ENCODE data around the gene LIG4.
"Not testable (repeated sequence)": the region's sequence is repeated elsewhere in the genome, so short reads cannot be mapped to it uniquely, and the experiment has no call there.

Gene LIG4

DNA sequence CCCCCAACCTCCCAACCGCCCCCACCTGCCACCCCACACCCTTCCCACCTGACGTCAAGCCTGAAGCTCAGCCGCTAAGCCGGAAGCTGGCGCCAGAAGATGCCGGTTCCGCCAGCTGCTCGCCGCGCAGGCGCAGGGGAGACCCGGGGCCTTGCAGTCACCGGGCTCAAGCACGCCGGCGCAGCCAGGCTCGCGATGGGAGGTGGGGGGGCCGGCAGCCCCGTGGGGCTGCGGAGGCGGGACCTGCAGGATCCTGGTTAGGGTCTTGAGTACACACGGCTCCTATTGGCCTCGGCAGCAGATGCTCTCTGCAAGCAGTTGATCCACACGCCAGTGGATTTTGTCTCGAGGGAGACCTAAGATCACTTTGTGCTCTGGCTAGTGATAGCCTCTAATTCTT, at the start of gene LIG4:
Gene LIG4, minus strand, starts transcription at position 101 of the 400 bp plus-strand sequence. CDS start 4,268 bp downstream, outside the sequence.
- peak; percentile 90 for DNase-seq

DNA sequence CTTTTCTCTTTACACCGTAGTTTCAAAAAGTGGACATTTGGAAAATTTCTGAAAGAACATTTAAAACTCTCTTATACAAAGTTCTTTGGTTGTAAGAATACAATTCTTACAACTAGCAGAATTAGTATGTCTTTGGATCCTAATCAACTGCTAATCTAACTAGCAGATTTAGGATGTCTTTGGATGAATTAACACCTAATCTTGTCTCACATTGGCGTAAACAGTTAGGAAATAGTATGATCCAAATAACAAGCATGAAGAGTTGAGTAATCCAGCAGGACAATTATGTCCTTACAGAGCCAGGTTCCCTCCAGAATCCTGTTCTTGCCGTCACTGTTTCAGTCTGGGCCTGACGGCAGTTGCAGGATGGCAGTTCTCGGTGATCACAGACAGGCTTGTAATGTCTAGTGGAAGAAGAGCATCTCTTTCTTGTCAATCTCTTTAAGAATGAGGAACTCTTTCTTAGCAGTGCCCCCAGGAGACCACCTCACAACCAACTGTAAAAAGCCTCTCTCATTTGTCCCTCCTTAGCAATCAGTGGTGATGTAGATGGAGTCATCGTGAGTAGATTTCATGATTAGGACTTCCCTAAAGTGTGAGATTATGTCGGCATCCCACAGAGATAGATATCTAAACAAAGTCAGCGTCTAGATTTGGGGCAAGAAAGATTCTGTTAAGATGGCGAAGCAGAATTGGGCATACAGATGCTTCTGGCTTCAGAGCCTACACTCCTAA, 48.5 kb upstream of the LIG4 start:
- no peak for DNase-seq

DNA sequence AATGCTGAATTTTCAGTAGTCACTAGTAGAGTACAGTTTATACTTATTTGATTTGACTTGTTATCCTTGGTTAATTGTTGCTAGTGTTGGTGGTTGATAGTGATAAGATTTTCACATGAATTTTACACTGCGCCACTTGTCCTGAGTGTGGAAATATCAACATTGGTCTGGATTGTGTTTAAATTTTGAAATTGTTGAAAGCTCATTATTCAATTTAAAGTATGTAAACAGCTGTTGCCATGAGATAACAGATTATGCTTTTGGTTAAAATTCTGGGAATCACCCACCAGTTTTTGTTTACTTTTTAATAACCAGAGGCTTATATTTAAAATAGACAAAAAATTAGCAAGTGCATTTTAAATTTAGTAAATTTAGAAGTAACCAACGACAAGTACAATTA, 41.9 kb upstream of the LIG4 start:
- no peak for DNase-seq

DNA sequence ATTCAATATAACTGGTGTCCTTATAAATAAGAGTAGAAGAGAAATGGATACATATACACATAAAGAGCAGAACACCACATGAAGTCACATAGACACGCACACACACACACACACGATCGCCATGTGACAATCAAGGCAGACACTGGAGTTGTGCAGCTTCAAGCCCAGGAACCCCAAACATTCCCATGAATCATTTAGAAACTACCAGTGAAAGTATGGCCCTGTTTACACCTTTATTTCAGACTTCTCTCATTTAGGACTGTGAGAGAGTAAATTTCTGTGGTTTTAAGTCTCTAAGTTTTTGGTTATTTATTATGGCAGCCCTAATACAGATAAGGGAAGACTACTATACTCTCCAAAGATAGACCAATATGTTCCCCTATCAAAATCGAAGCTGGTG, 33.8 kb upstream of the LIG4 start:
- no peak for DNase-seq

DNA sequence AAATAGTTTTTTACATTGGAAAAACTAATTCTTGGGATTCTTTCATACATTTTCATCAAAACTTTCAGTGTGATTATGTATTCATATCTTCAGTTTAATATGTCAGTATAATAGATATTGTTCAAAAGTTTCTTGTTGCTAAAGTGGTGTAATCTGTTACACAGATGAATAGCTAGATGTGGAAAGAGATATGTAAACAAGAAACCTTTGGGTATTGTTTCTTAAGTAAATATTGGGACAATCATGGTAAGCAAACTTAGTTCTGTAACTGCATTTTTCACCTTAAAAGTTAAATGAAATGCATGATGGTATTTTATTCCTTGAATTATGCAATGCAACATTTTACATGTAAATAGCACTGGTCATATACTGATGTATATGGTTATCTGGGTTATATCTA, 15.0 kb upstream of the LIG4 start:
- no peak for DNase-seq

DNA sequence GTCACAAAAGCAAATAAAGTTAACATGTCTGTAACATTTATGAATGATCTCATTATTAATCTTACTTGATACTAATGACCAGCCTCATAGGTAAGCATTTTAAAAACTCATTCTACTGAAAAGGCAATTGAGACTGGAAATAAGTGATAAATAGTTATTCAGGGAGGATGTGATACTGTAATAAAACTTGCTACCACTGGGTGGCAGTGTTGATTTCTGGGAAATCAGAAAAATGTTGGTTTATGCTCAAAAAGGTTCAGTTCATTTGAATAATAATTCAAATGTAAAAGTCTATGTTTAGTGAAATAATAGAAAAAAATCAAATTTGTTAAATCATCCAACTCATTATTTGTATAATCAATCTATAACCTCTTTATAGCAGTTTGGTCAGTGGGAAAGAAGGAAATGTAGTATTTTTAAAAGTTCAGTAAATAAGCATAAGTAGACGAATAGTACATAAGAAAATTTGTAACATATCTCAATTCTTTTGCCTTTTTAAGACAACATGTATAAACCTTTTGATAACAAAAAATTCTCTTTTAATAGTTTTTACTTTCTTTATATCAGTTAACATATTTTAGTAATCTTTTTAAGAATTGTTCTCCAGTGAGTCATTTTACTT, 12.4 kb upstream of the LIG4 start:
- DNase-seq = no peak

DNA sequence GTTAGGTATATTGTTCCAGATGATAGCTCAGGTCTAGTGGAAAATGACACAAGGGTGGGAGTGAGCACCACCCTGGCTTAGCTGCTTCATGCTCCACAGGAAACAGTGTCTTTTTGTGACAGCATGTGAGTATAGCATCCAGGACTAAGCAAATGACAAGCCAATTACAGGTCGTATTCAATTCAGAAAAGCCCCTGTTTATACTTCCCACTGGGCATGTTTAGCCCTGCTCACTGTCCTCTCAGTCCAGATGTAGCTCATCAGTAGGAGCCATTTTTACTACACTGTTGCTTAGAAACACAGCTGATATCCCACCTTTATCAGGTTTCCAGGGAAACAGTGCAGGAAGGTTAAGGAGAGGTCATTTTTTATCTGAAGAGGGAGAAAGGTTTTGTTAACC, 10.8 kb upstream of the LIG4 start:
- no peak for DNase-seq

DNA sequence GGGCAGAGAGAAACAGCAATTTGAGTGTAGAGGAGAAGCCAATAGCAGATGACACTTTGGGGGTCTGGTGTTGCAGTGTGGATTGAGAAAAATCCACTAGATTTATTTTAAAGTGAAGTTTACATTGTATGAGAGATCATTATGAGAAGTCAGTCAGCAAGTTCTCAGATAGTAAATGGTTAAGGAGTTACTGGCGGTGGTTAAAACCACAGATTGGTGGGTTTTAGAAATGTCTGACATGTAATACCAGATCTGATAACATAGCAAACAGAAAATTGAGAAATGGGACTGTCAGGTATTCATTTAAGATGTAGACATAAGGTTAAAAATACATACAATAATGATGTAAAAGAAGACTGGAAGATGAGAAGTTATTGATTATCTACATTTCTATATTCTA, 10.1 kb upstream of the LIG4 start:
- DNase-seq = no peak

DNA sequence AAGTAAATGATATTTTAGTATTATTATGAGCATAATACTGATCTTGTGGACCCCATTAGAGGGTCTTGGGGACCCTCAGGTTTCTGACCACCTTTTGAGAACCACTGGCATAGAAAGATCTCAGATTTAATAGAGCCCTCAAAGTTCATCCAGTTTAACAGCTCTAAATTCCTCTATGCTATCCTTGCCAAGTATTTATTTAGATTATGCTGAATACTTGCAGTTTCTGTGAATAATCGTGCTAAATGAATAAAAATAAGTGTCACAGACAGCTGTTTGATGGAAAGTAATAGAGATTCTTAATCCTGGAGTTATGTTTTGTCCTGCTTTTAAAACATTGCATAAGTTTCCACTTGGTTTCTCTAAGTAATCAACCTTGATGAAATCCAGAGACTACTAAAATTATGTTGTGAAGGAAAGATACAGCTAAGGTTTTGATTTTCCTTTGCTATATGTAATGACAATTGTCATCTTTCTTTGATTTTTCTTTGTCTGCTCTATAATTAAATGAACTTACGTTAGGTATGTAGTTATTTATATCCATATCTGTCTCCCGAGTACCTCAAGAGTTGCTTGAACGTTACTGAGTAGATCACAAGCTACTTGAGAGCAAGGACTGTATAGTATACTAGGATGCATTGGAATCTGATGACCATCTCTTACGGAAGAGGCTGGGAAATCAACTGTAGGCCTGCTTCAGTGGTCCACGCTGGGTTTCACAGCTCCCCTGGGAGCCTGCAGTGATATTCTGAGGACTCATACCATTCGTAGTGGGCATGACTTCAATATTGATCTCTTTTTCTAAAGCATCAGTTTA, 8.6 kb upstream of the LIG4 start:
- DNase-seq = no peak

DNA sequence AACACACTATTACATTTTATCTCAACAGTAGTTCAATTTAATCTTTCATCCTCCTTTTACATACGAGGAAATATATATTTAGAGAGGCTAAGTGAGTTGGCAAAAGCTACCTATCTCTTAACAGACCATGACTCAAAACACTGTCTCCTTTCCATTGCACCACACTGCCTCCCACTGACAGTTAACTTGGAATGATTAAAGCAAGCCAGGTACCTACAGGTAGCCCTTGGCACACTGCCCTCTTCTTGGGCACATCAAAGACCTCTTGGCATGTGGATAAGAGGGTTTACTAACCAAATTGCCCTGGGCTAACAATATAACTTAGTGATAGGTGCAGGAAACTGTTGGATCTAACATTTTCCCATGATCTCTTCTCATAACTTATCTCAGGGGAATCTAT, 4.7 kb upstream of the LIG4 start:
- no peak for DNase-seq

DNA sequence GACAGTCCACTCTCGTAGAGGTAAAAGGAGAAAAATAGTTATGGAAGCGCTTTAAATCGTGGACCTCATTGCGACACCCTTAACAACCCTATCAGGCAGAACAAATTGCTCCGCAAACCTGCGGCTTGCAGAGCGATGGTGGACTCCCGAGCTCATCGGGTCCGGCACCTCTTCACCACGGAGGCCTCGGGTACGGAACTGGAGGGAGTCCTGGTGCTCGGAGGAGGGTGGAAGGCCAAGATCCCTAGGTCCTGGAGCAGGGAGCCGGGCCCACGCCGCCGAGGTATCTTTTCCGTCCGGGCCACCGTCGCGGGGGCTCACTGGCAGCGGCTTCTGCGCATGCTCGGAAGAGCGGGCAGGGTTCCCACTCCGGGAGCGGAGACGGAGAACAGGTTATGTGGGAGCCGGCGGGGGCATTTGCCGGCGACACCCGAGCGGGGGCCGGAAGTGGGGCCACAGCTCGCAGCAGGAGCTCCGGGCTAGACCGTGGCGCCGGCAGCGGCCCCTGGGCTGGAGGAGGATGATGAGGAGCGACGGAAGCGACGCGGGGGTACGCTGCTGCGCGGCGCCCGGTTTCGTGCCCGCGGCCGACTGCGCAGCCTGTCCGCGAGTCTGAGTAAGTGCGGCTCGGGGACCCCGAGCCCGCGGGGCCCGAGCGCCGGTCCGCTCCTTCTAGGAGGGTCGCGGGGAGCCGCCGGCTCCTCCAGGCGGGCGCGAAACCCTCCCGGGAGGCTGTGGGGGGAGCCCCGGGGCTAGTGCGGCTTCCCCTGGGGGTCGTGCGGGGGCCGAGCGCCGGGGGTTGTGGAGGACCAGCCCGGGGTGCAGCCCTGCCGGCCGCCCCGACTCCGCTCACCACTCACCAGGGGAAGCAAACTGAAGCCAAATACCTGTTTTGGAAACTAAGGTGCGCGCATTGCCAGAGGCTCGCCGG, 3.0 kb upstream of the LIG4 start, which contains the start of gene ABHD13:
Gene ABHD13, plus strand, starts transcription at position 349 of the 931 bp plus-strand sequence. CDS start 10,827 bp downstream, outside the sequence.
- DNase-seq = peak; percentile 91

DNA sequence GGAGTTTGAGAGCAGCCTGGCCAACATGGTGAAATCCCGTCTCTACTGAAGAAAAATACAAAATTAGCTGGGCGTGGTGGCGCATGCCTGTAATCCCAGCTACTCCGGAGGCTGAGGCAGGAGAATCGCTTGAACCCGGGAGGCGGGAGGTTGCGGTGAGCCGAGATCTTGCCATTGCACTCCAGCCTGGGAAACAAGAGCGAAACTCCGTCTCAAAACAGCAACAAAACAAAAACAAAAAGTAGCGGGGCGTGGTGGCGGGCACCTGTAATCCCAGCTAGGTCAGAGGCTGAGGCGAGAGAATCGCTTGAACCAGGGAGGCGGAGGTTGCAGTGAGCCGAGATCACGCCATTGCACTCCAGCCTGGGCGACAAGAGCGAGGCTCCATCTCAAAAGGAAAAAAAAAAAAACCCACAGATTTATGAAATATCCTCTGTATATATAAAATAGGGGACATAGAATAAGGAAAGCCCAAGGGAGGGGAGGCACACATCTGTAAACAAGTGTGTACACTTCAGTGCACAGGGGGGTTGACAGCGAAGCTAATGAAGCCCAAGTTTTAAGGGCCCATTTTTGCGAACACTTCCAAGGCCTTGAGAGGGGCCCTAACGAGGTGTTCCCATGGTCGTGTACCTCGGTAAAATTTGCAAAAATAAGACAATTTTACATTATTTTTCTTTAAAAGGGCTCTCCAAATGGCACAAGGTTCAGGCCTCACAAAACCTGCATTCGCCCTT, 2.1 kb upstream of the LIG4 start:
- DNase-seq = not testable (repeated sequence)

DNA sequence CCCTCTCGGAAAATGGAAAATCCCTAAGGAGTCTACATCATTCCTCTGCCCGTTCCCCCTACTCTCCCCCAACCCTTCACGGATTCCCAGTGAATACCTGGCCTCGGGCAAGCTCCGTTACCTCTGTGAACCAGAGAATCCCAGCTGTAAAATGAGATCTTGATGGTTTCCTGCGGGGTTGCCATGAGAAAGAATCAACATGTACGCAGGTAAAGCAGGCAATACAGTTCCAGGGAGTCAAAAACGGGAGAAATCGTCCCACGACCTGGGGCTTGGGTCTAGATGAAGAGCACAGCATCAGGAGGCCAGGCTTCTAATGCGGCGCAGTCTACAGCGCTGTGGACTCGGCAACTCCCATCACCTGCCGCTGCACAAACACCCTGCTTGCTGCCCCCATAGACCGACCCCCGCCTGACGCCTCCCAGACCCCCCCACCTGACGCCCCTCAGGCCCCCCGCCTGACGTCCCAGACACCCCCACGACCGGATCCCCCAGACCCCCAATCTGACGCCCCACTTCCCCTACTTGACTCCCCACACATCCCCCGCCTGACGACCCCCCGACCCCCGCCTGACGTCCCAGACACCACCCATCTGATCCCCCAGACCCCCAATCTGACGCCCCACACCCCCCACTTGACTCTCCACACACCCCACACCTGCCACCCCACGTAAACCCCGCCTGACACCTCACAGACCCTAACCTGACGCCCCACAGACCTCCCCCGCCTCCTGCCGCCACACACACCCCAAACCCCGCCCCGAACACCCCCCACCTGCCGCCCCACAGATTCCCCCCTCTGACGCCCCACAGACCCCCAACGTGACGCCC, 680 bp downstream of the LIG4 start:
- DNase-seq = no peak

DNA sequence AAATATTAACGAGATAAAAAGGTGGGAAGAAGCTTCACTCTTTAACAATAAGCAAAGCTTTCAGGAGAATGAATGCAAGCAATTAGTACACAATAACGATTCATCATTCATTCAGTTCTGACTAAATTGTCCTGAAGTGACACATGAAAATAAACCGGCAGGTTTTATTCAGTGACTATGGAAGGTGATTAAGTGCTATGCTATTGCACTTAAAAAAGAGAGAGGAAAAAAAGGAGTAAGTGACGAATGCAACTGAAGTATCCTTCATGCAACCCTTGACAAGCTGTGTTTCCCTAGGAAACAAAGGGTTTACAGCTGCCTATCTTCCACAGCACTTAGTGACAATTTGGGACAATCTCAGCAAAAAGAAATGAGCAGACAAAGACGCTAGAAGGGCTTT, 1.4 kb downstream of the LIG4 start:
- DNase-seq = no peak

DNA sequence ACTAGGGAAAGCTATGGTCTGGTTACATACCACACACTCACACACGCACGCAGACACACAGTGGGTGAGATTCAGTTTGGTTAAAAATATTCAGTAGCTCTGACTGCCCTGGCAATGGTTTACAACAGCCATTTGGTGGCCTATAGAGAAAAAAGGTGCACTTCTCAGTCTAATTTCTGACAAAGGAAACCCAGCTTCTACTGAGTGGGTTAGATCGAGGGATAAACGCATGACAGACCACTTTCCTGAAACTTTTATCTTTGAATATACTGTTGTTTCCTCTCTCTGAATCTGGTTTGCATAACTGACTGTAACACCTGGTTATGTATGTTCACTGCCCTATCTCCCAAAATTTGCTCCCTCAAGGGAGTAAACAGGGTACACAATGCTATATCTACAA, 2.5 kb downstream of the LIG4 start:
- no peak for DNase-seq

DNA sequence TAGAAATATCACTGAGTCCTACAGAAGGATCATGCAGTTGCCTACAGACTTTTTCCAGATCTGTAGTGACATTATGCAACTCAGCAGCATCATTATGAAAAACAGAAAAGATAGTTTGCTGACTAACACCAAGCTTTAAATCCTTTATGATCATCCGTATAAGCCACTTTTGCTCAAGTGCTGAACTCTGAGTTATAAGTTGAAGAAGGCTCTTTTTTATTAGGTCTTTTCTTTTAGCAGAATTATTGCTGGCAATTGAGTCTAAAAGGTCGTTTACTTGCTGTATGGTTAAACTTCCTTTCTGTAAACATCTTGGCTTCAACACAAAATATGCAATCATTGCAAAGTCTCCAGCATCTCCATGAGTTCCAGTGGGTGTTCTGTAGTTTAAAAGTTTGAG, 4.8 kb downstream of the LIG4 start:
- no peak for DNase-seq

DNA sequence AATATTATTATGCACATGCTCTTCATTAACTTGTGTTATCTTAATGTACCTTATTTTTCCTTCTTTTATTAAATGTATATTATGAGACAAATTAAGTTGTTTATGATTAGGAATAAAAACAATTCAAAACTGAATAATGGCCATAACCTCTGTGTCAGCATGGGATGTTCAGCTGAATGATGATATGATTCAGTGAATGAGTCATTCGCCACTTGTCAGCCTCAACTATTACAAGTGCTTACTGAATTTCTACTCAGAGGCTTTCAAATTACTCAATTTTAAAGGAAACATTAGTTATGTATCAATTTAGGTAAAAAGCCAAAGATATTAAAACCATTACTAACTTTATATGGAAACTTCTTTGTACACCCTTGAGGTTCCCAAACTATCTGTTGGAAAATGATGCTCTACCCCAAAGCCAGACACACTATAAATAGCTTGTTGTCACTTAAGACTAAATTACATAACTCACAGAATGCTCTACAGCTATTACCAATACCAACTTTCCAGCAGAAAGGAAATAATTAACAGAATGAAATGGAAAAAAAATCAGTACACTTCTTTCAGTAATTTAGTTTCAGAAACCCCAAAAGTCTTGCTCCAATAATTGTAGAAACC, 14.4 kb downstream of the LIG4 start:
- no peak for DNase-seq

DNA sequence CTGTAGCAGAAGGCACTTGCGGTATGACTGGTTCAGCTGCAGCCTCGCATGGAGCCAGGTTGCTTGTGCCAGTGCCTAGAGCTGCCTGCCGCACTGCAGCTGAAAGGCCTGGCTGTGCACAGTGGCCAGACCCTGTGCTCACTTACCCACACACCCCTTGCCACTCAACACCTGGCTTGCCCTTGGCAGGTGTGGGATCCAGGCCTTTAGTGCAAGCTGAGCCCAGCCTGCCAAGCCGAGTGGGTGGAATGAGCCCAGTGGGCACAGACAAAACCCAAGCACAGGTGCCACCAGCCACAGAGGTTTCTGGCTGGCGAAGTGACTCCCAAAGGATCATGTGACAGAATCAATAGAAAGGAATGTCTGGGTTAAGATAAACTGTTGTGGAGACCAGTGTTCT, 19.5 kb downstream of the LIG4 start:
- DNase-seq = no peak

DNA sequence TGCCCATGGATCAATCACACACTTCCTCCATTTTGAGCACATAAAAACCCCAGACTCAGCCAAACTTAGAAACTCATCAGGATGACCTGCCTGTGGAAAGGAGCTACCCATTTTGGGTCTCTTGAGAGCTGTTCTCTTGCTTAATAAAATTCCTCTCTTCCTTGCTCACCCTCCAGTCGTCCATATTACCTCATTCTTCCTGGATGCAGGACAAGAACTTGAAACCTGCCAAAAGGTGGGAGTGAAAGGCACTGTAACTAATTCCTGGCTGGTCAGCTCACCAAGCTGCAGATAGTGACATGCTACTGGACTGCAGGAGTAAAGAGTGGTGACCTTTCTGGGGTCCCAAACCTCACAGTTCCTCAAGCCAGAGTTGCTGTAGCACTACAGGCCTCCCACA, 20.2 kb downstream of the LIG4 start:
- no peak for DNase-seq

DNA sequence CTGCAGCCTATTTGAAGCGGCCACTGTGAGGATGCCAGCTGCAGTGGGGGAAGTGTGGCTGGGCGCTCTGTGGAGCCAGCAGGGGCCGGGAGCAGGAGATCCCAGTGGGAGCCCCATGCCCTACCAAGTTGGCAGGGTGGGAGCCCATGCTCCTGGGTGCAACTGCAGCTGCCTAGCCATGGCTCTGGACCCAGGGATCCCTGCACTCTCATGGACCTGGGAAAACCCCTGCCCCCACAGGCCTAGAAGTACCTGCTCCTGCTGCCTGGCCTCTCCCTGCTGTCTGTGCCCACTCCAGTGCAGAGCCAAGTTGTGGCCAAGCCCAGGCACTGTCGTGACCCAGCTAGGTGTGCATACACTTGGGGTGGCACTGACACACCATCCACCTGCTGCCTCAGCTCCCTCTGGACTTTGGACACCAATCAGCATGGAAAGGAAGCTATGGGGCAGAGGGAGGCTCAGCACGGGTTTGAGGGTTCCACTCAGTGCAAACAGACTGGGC, 20.9 kb downstream of the LIG4 start:
- no peak for DNase-seq

All from stimulated activated CD4-positive, alpha-beta T cell treated with anti-CD3 and anti-CD28 coated beads, Interleukin-1b, Interleukin-23, amount 100 ng/mL, for 48 hours (primary cell).